WTC11 (cell line): ENCODE measurements around the gene F5. TPM values are rescaled to one million over a fixed set of nuclear protein-coding genes. Genes with fewer than 3 reads are reported as not detected.
A peak's percentile ranks its signal among the peaks of the same experiment; 100 is the strongest.

Experiments used
- ATAC-seq: fragments of 200-7000 bp; cut with Tn5 transposase; 2 replicates; pipeline ENCODE4 v1.10.0; 2021; ENCODE audit warnings: mild to moderate bottlenecking, moderate library complexity
- CTCF ChIA-PET: fragments of 300-600 bp; sonication (Branson Sonifier 250); formaldehyde crosslinking; loops from one replicate; lab custom pipeline; 2021; ENCODE audit warnings: antibody characterized with exemption; lab: Charles Lee
- POLR2A ChIA-PET: fragments of 350-600 bp; sonication (Branson Sonifier 250); formaldehyde crosslinking; loops from one replicate; lab custom pipeline; 2021; ENCODE audit warnings: antibody characterized with exemption; lab: Charles Lee
- DNase-seq: peaks from one replicate; pipeline ENCODE4 v3.0.0; 2021; ENCODE audit warnings: low spot score
- H3K27ac Mint-ChIP-seq: 2 replicates; pipeline ENCODE4 v1.8.0; 2021; ENCODE audit warnings: mixed read lengths
- H3K27me3 Mint-ChIP-seq: 2 replicates; pipeline ENCODE4 v1.8.0; 2021; ENCODE audit warnings: low read depth, mild to moderate bottlenecking, moderate library complexity, mixed read lengths
- H3K36me3 Mint-ChIP-seq: 2 replicates; pipeline ENCODE4 v1.8.0; 2021; ENCODE audit warnings: mixed read lengths
- H3K4me1 Mint-ChIP-seq: 2 replicates; pipeline ENCODE4 v1.8.0; 2022; ENCODE audit warnings: mixed read lengths
- H3K4me3 Mint-ChIP-seq: 2 replicates; pipeline ENCODE4 v1.8.0; 2021; ENCODE audit warnings: mild to moderate bottlenecking, moderate library complexity, mixed read lengths
- H3K9me3 Mint-ChIP-seq: 2 replicates; pipeline ENCODE4 v1.8.0; 2021; ENCODE audit warnings: mixed read lengths
- ATF1 ChIP-seq: sonication (generic); formaldehyde crosslinking; IDR thresholded peaks from 2 replicates; pipeline ENCODE4 v1.8.1; 2023; ENCODE audit warnings: mild to moderate bottlenecking, moderate library complexity, missing genetic modification reagents
- CREM ChIP-seq: sonication (generic); formaldehyde crosslinking; IDR thresholded peaks from 2 replicates; pipeline ENCODE4 v1.8.1; 2022; ENCODE audit warnings: mild to moderate bottlenecking, missing genetic modification reagents, moderate library complexity
- ELF4 ChIP-seq: sonication (generic); formaldehyde crosslinking; IDR thresholded peaks from 2 replicates; pipeline ENCODE4 v1.8.1; 2022; ENCODE audit warnings: low read depth, mild to moderate bottlenecking, moderate library complexity, missing genetic modification reagents
- ESRRA ChIP-seq: sonication (generic); formaldehyde crosslinking; IDR thresholded peaks from 2 replicates; pipeline ENCODE4 v1.8.1; 2022; ENCODE audit warnings: mild to moderate bottlenecking, missing genetic modification reagents, borderline replicate concordance
- ETV6 ChIP-seq: sonication (generic); formaldehyde crosslinking; IDR thresholded peaks from 2 replicates; pipeline ENCODE4 v1.8.1; 2022; ENCODE audit warnings: mild to moderate bottlenecking, missing genetic modification reagents
- FOXP1 ChIP-seq: sonication (generic); formaldehyde crosslinking; IDR thresholded peaks from 2 replicates; pipeline ENCODE4 v1.8.0; 2022; ENCODE audit warnings: missing genetic modification reagents, mild to moderate bottlenecking, moderate library complexity, borderline replicate concordance
- GABPB1 ChIP-seq: sonication (generic); formaldehyde crosslinking; IDR thresholded peaks from 2 replicates; pipeline ENCODE4 v1.8.1; 2023; ENCODE audit warnings: mild to moderate bottlenecking, missing genetic modification reagents
- HMGA2 ChIP-seq: fragments of 250-450 bp; sonication (Bioruptor Pico); IDR thresholded peaks from 2 replicates; pipeline ENCODE4 v1.4.0; 2021; ENCODE audit warnings: mild to moderate bottlenecking, moderate library complexity
- JUN ChIP-seq: sonication (generic); formaldehyde crosslinking; IDR thresholded peaks from 2 replicates; pipeline ENCODE4 v1.8.0; 2023; ENCODE audit warnings: mild to moderate bottlenecking, missing genetic modification reagents
- NFE2L1 ChIP-seq: sonication (generic); formaldehyde crosslinking; IDR thresholded peaks from 2 replicates; pipeline ENCODE4 v1.8.1; 2023; ENCODE audit warnings: missing genetic modification reagents
- NR1H2 ChIP-seq: sonication (generic); formaldehyde crosslinking; IDR thresholded peaks from 2 replicates; pipeline ENCODE4 v1.9.0; 2021; ENCODE audit warnings: mild to moderate bottlenecking, moderate library complexity, missing genetic modification reagents
- NR2C2 ChIP-seq: sonication (generic); formaldehyde crosslinking; IDR thresholded peaks from 2 replicates; pipeline ENCODE4 v1.8.0; 2022; ENCODE audit warnings: mild to moderate bottlenecking, missing genetic modification reagents
- SMAD3 ChIP-seq: sonication (generic); formaldehyde crosslinking; IDR thresholded peaks from 2 replicates; pipeline ENCODE4 v1.8.0; 2022; ENCODE audit warnings: missing genetic modification reagents, mild to moderate bottlenecking, borderline replicate concordance
- TEAD4 ChIP-seq: sonication (generic); formaldehyde crosslinking; IDR thresholded peaks from 2 replicates; pipeline ENCODE4 v1.8.0; 2022; ENCODE audit warnings: mild to moderate bottlenecking, missing genetic modification reagents
- ZBTB21 ChIP-seq: sonication (generic); formaldehyde crosslinking; IDR thresholded peaks from 2 replicates; pipeline ENCODE4 v1.8.1; 2023; ENCODE audit warnings: mild to moderate bottlenecking, missing genetic modification reagents, borderline replicate concordance
- ZNF138 ChIP-seq: sonication (generic); formaldehyde crosslinking; conservative IDR thresholded peaks from 2 replicates; pipeline ENCODE4 v1.8.1; 2022; ENCODE audit warnings: mild to moderate bottlenecking, moderate library complexity, missing genetic modification reagents
- ZNF396 ChIP-seq: fragments of 250-450 bp; sonication (Bioruptor Pico); IDR thresholded peaks from 2 replicates; pipeline ENCODE4 v1.8.0; 2021; ENCODE audit warnings: mild to moderate bottlenecking, moderate library complexity, borderline replicate concordance
- ZNF671 ChIP-seq: fragments of 250-450 bp; sonication (Bioruptor Pico); IDR thresholded peaks from 2 replicates; pipeline ENCODE4 v1.8.0; 2021; ENCODE audit warnings: mild to moderate bottlenecking
- total RNA-seq: library from RNA; stranded (reverse); gene quantifications from 3 replicates; pipeline ENCODE4 v1.2.3, GENCODE V29; 2021
- TF ChIP-seq, protein P1 (sequence below): fragments of 250-450 bp; sonication (Bioruptor Pico); IDR thresholded peaks from 2 replicates; pipeline ENCODE4 v1.8.0; 2021; ENCODE audit warnings: mild to moderate bottlenecking
- TF ChIP-seq, protein P2 (sequence below): sonication (generic); formaldehyde crosslinking; conservative IDR thresholded peaks from 2 replicates; pipeline ENCODE4 v1.8.1; 2022; ENCODE audit warnings: mild to moderate bottlenecking, missing genetic modification reagents
- TF ChIP-seq, protein P3 (sequence below): fragments of 250-450 bp; sonication (Bioruptor Pico); IDR thresholded peaks from 2 replicates; pipeline ENCODE4 v1.9.0; 2021; ENCODE audit warnings: mild to moderate bottlenecking
- TF ChIP-seq, protein P4 (sequence below): sonication (generic); formaldehyde crosslinking; IDR thresholded peaks from 2 replicates; pipeline ENCODE4 v1.8.0; 2022; ENCODE audit warnings: missing genetic modification reagents
- TF ChIP-seq, protein P5 (sequence below): sonication (generic); formaldehyde crosslinking; IDR thresholded peaks from 2 replicates; pipeline ENCODE4 v1.8.0; 2022; ENCODE audit warnings: mild to moderate bottlenecking, missing genetic modification reagents

Gene F5
- total RNA-seq, 1 experiment from 2014 or later = 0.20 TPM

DNA sequence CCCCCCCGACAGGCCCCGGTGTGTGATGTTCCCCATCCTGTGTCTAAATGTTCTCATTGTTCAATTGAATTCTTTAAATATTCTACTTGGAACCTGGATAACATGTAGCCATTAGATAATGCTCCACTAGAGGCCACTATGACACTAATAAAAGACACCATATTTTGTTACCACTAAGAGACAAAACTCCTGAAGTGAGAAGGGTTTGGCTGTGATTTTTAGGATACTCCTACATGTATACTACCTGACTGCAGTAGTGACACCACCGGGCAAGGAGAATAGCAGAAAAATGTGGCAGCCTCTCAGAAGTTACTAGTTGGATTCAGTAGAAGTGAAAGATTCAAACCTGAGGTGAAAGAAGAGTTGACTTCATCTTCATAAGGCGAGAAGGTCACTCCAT, 36.0 kb downstream of the F5 start:
- Mint-ChIP-seq H3K36me3 (no peaks in the 10 kb centered on the region), H3K4me3 (no peak overlapping the region), H3K27ac (no peak overlapping the region), H3K4me1 (no peaks in the 10 kb centered on the region), H3K9me3 (no peaks in the 10 kb centered on the region), H3K27me3 (no peaks in the 10 kb centered on the region)
- ChIA-PET CTCF (interaction anchor here (1.0 kb wide), 1 partner anchor 259 kb away, joined by 3 read pairs; no protein-coding TSS in a partner anchor), POLR2A (no interaction called here)
- TF ChIP-seq, protein P1, sequence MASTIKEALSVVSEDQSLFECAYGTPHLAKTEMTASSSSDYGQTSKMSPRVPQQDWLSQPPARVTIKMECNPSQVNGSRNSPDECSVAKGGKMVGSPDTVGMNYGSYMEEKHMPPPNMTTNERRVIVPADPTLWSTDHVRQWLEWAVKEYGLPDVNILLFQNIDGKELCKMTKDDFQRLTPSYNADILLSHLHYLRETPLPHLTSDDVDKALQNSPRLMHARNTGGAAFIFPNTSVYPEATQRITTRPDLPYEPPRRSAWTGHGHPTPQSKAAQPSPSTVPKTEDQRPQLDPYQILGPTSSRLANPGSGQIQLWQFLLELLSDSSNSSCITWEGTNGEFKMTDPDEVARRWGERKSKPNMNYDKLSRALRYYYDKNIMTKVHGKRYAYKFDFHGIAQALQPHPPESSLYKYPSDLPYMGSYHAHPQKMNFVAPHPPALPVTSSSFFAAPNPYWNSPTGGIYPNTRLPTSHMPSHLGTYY (CRISPR knock-in tag) = no peak
- no peak for TF ChIP-seq ZNF396
- TF ChIP-seq, protein P2, sequence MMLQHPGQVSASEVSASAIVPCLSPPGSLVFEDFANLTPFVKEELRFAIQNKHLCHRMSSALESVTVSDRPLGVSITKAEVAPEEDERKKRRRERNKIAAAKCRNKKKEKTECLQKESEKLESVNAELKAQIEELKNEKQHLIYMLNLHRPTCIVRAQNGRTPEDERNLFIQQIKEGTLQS (CRISPR knock-in tag) = no peak
- TF ChIP-seq NFE2L1 (CRISPR knock-in tag) = no peak
- TF ChIP-seq ESRRA = no peak
- no peak for TF ChIP-seq ATF1 (CRISPR knock-in tag)
- TF ChIP-seq ELF4 (CRISPR knock-in tag) = no peak
- TF ChIP-seq CREM (CRISPR knock-in tag) = no peak
- no peak for TF ChIP-seq ZBTB21 (CRISPR knock-in tag)
- TF ChIP-seq, protein P3, sequence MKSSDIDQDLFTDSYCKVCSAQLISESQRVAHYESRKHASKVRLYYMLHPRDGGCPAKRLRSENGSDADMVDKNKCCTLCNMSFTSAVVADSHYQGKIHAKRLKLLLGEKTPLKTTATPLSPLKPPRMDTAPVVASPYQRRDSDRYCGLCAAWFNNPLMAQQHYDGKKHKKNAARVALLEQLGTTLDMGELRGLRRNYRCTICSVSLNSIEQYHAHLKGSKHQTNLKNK = no peak
- no peak for TF ChIP-seq ZNF138 (CRISPR knock-in tag)
- no peak for TF ChIP-seq NR2C2
- TF ChIP-seq GABPB1 = no peak
- TF ChIP-seq FOXP1 = no peak
- no peak for TF ChIP-seq ETV6 (CRISPR knock-in tag)
- TF ChIP-seq JUN (CRISPR knock-in tag) = no peak
- TF ChIP-seq TEAD4 (CRISPR knock-in tag) = no peak
- peak; percentile 83 for ATAC-seq
- DNase-seq = no peak

DNA sequence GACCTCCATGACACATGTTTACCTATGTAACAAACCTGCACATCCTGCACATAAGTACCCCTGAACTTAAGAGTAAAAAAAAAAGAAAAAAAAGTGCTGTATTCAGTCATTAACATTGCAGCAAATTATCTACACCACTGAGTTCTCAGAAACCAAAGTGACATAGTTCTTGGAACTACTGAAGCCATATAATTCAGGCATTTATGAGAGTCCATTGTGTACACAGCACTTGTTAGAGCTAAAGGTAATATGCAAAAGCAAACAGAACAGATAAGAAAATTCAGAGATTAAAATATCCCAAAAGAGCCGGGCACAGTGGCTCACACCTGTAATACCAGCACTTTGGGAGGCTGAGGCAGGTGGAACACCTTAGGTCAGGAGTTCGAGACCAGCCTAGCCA, 38.0 kb downstream of the F5 start:
- TF ChIP-seq ZBTB21 (CRISPR knock-in tag) = no peak
- TF ChIP-seq, protein P4, sequence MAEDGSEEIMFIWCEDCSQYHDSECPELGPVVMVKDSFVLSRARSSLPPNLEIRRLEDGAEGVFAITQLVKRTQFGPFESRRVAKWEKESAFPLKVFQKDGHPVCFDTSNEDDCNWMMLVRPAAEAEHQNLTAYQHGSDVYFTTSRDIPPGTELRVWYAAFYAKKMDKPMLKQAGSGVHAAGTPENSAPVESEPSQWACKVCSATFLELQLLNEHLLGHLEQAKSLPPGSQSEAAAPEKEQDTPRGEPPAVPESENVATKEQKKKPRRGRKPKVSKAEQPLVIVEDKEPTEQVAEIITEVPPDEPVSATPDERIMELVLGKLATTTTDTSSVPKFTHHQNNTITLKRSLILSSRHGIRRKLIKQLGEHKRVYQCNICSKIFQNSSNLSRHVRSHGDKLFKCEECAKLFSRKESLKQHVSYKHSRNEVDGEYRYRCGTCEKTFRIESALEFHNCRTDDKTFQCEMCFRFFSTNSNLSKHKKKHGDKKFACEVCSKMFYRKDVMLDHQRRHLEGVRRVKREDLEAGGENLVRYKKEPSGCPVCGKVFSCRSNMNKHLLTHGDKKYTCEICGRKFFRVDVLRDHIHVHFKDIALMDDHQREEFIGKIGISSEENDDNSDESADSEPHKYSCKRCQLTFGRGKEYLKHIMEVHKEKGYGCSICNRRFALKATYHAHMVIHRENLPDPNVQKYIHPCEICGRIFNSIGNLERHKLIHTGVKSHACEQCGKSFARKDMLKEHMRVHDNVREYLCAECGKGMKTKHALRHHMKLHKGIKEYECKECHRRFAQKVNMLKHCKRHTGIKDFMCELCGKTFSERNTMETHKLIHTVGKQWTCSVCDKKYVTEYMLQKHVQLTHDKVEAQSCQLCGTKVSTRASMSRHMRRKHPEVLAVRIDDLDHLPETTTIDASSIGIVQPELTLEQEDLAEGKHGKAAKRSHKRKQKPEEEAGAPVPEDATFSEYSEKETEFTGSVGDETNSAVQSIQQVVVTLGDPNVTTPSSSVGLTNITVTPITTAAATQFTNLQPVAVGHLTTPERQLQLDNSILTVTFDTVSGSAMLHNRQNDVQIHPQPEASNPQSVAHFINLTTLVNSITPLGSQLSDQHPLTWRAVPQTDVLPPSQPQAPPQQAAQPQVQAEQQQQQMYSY (CRISPR knock-in tag) = no peak
- no peak for TF ChIP-seq SMAD3 (CRISPR knock-in tag)
- TF ChIP-seq, protein P5, sequence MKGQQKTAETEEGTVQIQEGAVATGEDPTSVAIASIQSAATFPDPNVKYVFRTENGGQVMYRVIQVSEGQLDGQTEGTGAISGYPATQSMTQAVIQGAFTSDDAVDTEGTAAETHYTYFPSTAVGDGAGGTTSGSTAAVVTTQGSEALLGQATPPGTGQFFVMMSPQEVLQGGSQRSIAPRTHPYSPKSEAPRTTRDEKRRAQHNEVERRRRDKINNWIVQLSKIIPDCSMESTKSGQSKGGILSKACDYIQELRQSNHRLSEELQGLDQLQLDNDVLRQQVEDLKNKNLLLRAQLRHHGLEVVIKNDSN (CRISPR knock-in tag) = no peak
- no peak for TF ChIP-seq ZNF396
- TF ChIP-seq NR1H2 (CRISPR knock-in tag) = no peak
- no peak for TF ChIP-seq HMGA2 (CRISPR knock-in tag)
- TF ChIP-seq ZNF671 (CRISPR knock-in tag) = no peak
- ATAC-seq (no peak), DNase-seq (no peak)
- POLR2A ChIA-PET = no interaction called here
- CTCF ChIA-PET = interaction anchor here (1.3 kb wide), 1 partner anchor 945 kb away, joined by 5 read pairs; no protein-coding TSS in a partner anchor
- Mint-ChIP-seq H3K9me3 (no peaks in the 10 kb centered on the region), H3K27me3 (no peaks in the 10 kb centered on the region), H3K4me1 (no peaks in the 10 kb centered on the region), H3K27ac (no peak overlapping the region), H3K4me3 (no peak overlapping the region), H3K36me3 (no peaks in the 10 kb centered on the region)
